Stimulated activated CD4-positive, alpha-beta T cell treated with anti-CD3 and anti-CD28 coated beads, TNF-alpha, amount 100 ng/mL, for 1 hour (primary cell): Measurements from ENCODE around the gene PARVB.

ENCODE experiments used
- DNase-seq, 3 donors: peaks; one replicate each; pipeline ENCODE4 v3.0.0-alpha.2; 2020; ENCODE audit warnings: low read depth in 3 of 3, low spot score in 1 of 3

PARVB gene

GRCh38 chr22:44211946-44212930 lies 188.1 kb downstream of the PARVB start:
- no peak for DNase-seq

DNA sequence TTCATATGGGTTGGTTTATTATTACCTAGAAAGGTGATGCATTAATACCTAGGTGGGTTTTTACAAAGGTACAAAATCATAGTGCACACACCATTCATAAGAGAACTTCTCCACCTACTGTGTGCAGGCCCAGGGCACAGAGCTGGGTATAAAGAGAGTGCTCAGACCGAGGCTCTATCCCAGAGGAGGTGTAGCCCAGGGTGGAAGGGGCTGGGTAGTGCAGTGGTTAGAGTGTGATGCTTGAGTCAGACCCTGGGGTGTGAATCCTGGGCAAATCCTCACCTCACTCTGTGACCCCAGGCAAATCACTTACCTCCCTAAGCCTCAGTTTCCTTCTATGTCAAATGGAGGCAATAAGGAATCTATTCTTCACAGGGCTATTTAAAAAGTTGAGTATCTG lies 188.8 kb downstream of the PARVB start:
- no peak for DNase-seq

- DNase-seq, result no peak
Measured at GRCh38 chr22:44213489-44214043, 189.5 kb downstream of the PARVB start.

DNA sequence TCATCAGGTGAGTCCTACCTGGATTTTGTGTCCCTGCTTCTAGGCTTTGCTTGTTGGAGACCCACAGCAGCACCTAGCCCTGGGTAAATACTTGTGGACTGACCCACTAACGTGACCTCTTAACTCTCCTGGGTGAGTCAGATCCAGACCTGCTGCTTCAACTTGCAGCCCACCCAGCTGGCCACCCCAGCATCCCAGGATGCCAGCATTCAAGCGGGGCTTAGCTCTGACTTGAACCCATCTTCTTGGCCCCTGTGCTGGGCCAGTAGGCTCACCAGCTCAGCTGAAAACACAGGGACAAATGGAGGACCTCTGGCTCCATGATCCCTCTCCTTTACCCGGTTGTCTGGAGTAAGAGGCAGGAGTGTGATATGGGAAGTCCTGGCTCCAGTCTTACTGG lies 190.1 kb downstream of the PARVB start:
- DNase-seq, result no peak

DNA sequence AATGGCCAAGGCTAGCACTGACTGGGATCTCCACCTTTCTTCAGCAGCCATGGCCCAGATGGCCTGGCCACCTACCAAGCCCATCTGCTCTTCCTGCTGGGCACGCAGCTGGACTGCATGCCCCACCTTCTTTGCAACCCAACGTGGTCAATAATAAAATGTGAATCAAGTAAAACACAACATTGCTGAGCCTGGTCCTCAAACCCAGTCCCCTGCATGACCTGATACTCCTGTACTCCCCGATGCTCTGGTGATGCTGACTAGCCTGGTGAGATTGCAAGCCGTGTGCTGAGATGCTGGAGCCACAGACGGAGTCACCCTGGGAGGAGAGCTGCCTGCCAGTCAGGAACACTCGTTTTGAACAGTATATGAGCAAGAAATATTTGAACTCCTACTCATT lies 190.7 kb downstream of the PARVB start:
- DNase-seq, result no peak

GRCh38 chr22:44215287-44215686 lies 191.2 kb downstream of the PARVB start:
- DNase-seq, result no peak

GRCh38 chr22:44217346-44217745 lies 193.2 kb downstream of the PARVB start:
- DNase-seq, result no peak

GRCh38 chr22:44218071-44218470 lies 194.0 kb downstream of the PARVB start:
- no peak for DNase-seq

- no peak for DNase-seq
Measured at GRCh38 chr22:44219101-44219870, 195.2 kb downstream of the PARVB start.

DNA sequence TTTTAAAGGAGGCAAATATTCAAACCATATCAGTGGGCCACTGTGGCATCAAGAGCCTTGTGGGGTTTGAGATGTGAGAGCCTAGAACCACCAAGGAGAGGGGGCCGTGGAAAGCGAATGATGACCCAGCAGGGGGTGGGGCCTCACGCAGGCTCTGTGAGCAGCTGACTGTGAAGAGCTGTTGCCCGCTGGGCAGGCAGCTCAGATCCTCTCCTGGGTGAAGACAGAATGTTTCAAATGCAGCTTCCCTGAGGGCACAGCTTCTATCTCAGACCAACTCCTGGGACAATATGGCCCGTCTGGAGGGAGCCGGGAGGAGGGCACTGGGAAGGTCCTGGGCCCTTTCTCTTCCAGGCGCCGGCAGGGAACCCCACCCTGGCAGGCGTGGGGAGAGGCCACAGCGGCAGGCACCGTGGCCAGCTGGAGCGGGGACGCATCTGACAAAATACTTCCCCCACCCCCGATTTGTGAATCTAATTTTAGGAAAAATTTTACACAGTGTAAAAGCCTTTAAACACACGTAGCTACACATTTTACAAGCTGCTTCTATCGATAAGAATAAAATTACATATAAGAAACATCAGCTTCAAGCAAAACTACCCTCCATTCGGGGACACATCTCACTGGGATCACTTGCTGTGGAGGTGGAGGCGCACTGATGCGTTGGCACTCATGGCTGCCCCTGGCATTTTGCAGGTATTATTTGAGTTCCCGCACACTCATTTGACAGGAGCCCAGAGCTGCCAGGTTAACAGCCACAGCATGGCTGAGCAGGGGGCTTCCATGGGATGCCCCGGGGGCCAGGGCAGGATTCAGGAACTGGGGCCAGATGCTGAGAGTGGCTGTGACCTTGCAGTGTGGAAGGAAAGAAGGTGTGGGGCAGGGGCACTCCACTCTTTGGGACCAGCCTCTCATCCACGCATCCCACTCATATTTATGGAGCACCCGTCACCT lies 196.9 kb downstream of the PARVB start:
- DNase-seq, result no peak

DNA sequence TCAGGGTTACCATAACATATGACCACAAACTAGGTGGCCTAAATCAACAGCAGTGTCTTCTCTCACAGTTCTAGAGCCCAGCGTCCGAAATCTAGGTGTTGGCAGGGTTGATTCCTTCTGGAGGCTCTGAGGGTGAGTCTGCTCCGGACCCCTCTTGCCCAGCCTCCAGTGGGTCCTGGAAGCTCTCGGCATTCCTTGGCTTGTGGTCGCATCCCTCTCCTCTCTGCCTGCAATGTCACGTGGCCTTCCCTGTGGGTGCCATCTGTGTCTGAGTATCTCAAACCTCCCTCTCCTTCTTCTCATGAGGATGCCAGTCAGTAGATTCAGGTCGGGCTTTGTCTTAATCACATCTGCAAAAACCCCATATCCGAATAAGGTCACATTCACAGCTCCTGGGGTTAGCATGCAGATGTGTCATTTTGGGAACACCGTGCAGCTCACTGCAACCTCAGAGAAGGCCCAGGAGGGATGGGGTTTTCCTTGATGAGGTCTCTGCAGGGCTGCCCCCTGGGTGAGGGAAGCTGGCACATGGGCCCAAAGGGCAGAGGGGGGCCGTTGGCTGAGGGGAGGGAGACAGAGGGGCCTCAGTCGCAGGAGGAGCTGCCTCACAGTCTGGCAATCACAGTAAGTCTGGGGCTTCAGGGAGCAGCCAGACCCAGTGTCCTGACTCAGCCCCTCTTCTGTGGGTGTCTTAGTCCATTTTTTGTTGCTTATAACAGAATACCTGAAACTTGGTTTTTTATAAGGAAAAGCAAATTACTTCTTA lies 197.8 kb downstream of the PARVB start:
- DNase-seq, result no peak
